ENCODE data around the gene CTNND2. TPM values are rescaled to one million over a fixed set of nuclear protein-coding genes. Genes with fewer than 3 reads are reported as not detected.
A peak's percentile ranks its signal among the peaks of the same experiment; 100 is the strongest.
"Not testable (repeated sequence)": the region's sequence is repeated elsewhere in the genome, so short reads cannot be mapped to it uniquely, and the experiment has no call there.

Gene CTNND2
- total and polyA plus RNA-seq, 4 donors = 36.5 to 183 (median 97.7) TPM

GRCh38 chr5:11851416-11851815 lies 52.8 kb downstream of the CTNND2 start:
- Histone ChIP-seq H3K36me3 (ENCODE audit: control insufficient read depth, insufficient read depth, low read length) (no peaks in the 10 kb centered on the region), H3K4me1 (ENCODE audit: control insufficient read depth, insufficient read depth, low read length) (no peaks in the 10 kb centered on the region), H3K27me3 (ENCODE audit: control insufficient read depth, insufficient read depth, low read length) (no peaks in the 10 kb centered on the region), H3K9me3 (ENCODE audit: control insufficient read depth, insufficient read depth, low read length) (no peaks in the 10 kb centered on the region), H3K27ac (ENCODE audit: low read depth, low read length) (no peak overlapping the region), H3K4me3 (ENCODE audit: low read depth, low read length) (no peak overlapping the region)
- peak in 1 of 6 donors; percentile 47 for DNase-seq (ENCODE audit: low read depth in 4 of 6, low spot score in 6 of 6)
- no CpG with 5 or more reads among the region's 2 CpGs for WGBS (ENCODE audit: insufficient coverage)

- not testable (repeated sequence) for H3K9me3 ChIP-seq (ENCODE audit: control insufficient read depth, insufficient read depth, low read length); H3K4me3 ChIP-seq (ENCODE audit: low read depth, low read length); H3K27me3 ChIP-seq (ENCODE audit: control insufficient read depth, insufficient read depth, low read length); DNase-seq (ENCODE audit: low read depth in 4 of 6, low spot score in 6 of 6); H3K36me3 ChIP-seq (ENCODE audit: control insufficient read depth, insufficient read depth, low read length); H3K4me1 ChIP-seq (ENCODE audit: control insufficient read depth, insufficient read depth, low read length); H3K27ac ChIP-seq (ENCODE audit: low read depth, low read length)
- no CpG with 5 or more reads among the region's 1 CpG for WGBS (ENCODE audit: insufficient coverage)
Observed at GRCh38 chr5:11828566-11828965, 75.7 kb downstream of the CTNND2 start.

GRCh38 chr5:11822598-11822997 lies 81.6 kb downstream of the CTNND2 start:
- no peak for DNase-seq (ENCODE audit: low read depth in 4 of 6, low spot score in 6 of 6)
- Histone ChIP-seq H3K27ac (ENCODE audit: low read depth, low read length) (no peak overlapping the region), H3K4me1 (ENCODE audit: control insufficient read depth, insufficient read depth, low read length) (no peaks in the 10 kb centered on the region), H3K36me3 (ENCODE audit: control insufficient read depth, insufficient read depth, low read length) (no peaks in the 10 kb centered on the region), H3K4me3 (ENCODE audit: low read depth, low read length) (no peak overlapping the region), H3K9me3 (ENCODE audit: control insufficient read depth, insufficient read depth, low read length) (peaks cover 1% of the 10 kb centered on the region), H3K27me3 (ENCODE audit: control insufficient read depth, insufficient read depth, low read length) (no peaks in the 10 kb centered on the region)
- WGBS (ENCODE audit: insufficient coverage) = no CpG with 5 or more reads among the region's 1 CpG

DNA sequence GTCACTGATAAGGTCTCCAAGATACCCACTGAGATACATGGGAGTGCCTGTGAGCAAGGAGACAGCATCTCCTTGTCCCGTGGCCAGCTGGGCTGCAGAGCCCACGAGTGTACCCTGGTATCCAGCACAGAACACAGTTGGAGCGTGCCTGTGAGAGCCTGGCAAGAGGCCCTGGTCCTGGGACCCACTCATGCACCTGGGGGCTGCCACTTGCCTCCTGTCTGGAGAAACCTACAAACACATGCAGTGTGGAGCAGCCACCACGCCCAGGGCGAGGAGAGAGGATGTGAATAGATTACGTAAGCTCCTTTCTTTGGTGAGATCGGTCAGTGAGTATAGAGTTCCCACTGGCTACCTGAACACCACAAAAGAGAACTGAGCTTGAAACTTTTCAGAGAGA lies 88.3 kb downstream of the CTNND2 start:
- Histone ChIP-seq H3K27ac (ENCODE audit: low read depth, low read length) (no peak overlapping the region), H3K36me3 (ENCODE audit: control insufficient read depth, insufficient read depth, low read length) (no peaks in the 10 kb centered on the region), H3K4me1 (ENCODE audit: control insufficient read depth, insufficient read depth, low read length) (no peaks in the 10 kb centered on the region), H3K9me3 (ENCODE audit: control insufficient read depth, insufficient read depth, low read length) (no peaks in the 10 kb centered on the region), H3K27me3 (ENCODE audit: control insufficient read depth, insufficient read depth, low read length) (no peaks in the 10 kb centered on the region), H3K4me3 (ENCODE audit: low read depth, low read length) (no peak overlapping the region)
- no peak for DNase-seq (ENCODE audit: low read depth in 4 of 6, low spot score in 6 of 6)
- WGBS (ENCODE audit: insufficient coverage) = 75% methylated on average over 5 of the region's 7 CpGs

- no peak for DNase-seq (ENCODE audit: low read depth in 4 of 6, low spot score in 6 of 6)
- Histone ChIP-seq H3K27me3 (ENCODE audit: control insufficient read depth, insufficient read depth, low read length) (no peaks in the 10 kb centered on the region), H3K9me3 (ENCODE audit: control insufficient read depth, insufficient read depth, low read length) (no peaks in the 10 kb centered on the region), H3K36me3 (ENCODE audit: control insufficient read depth, insufficient read depth, low read length) (no peaks in the 10 kb centered on the region), H3K27ac (ENCODE audit: low read depth, low read length) (no peak overlapping the region), H3K4me1 (ENCODE audit: control insufficient read depth, insufficient read depth, low read length) (no peaks in the 10 kb centered on the region), H3K4me3 (ENCODE audit: low read depth, low read length) (no peak overlapping the region)
- WGBS (ENCODE audit: insufficient coverage) = 80% methylated on average over 1 of the region's 3 CpGs
Observed at GRCh38 chr5:11815481-11815880, 88.8 kb downstream of the CTNND2 start.

DNA sequence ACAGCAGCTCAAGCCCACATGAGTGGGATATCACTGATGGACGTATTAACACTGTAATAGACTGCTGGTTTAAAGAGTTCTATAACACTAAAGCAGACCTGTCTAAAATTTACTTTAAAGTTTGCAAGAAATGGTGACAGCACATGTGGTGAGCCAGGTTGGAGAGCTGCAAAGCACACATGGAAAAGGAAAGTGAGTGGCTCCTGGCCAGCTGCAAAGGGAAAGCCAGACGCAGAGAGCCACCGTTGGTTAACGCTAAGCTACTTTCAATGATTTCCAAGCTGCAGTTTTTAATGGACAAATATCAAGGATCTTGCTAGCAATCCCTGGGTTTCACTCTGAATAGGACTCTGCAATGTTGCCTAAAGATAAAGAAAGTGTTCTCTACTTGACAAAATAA lies 89.9 kb downstream of the CTNND2 start:
- H3K36me3 ChIP-seq (ENCODE audit: control insufficient read depth, insufficient read depth, low read length) = no peaks in the 10 kb centered on the region
- WGBS (ENCODE audit: insufficient coverage) = 20% methylated on average over 1 of the region's 4 CpGs
- H3K4me3 ChIP-seq (ENCODE audit: low read depth, low read length) = no peak overlapping the region
- peak in 2 of 6 donors; percentile 30 to 35 for DNase-seq (ENCODE audit: low read depth in 4 of 6, low spot score in 6 of 6)
- H3K4me1 ChIP-seq (ENCODE audit: control insufficient read depth, insufficient read depth, low read length) = no peaks in the 10 kb centered on the region
- H3K27me3 ChIP-seq (ENCODE audit: control insufficient read depth, insufficient read depth, low read length) = no peaks in the 10 kb centered on the region
- H3K9me3 ChIP-seq (ENCODE audit: control insufficient read depth, insufficient read depth, low read length) = no peaks in the 10 kb centered on the region
- no peak overlapping the region for H3K27ac ChIP-seq (ENCODE audit: low read depth, low read length)

DNA sequence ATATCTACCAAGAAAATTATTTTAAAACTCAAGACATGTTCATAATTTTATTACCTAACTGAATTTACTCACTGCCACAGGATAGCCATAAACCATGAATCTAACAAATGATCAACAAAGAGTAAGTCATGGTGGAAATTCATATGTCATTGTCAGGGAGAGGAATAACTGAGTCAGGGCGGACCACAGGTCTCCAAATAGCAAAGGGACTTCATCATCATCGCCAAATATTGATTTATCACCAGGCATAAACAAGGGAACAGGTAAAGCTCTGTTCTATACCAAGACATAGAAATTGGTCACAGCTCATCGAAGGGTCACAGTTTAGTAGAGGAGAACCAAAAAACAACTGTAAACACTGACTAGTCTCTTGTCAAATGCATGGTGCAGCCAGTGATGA lies 94.8 kb downstream of the CTNND2 start:
- Histone ChIP-seq H3K36me3 (ENCODE audit: control insufficient read depth, insufficient read depth, low read length) (no peaks in the 10 kb centered on the region), H3K27ac (ENCODE audit: low read depth, low read length) (no peak overlapping the region), H3K27me3 (ENCODE audit: control insufficient read depth, insufficient read depth, low read length) (no peaks in the 10 kb centered on the region), H3K4me1 (ENCODE audit: control insufficient read depth, insufficient read depth, low read length) (no peaks in the 10 kb centered on the region), H3K9me3 (ENCODE audit: control insufficient read depth, insufficient read depth, low read length) (no peaks in the 10 kb centered on the region), H3K4me3 (ENCODE audit: low read depth, low read length) (no peak overlapping the region)
- WGBS (ENCODE audit: insufficient coverage) = no CpG with 5 or more reads among the region's 3 CpGs
- no peak for DNase-seq (ENCODE audit: low read depth in 4 of 6, low spot score in 6 of 6)

- Histone ChIP-seq H3K9me3 (ENCODE audit: control insufficient read depth, insufficient read depth, low read length) (no peaks in the 10 kb centered on the region), H3K36me3 (ENCODE audit: control insufficient read depth, insufficient read depth, low read length) (no peaks in the 10 kb centered on the region), H3K27ac (ENCODE audit: low read depth, low read length) (no peak overlapping the region), H3K4me1 (ENCODE audit: control insufficient read depth, insufficient read depth, low read length) (no peaks in the 10 kb centered on the region), H3K4me3 (ENCODE audit: low read depth, low read length) (no peak overlapping the region), H3K27me3 (ENCODE audit: control insufficient read depth, insufficient read depth, low read length) (no peaks in the 10 kb centered on the region)
- 89% methylated on average over 6 of the region's 7 CpGs for WGBS (ENCODE audit: insufficient coverage)
- no peak for DNase-seq (ENCODE audit: low read depth in 4 of 6, low spot score in 6 of 6)
Observed at GRCh38 chr5:11803436-11803835, 100.8 kb downstream of the CTNND2 start.

GRCh38 chr5:11801061-11801460 lies 103.2 kb downstream of the CTNND2 start:
- Histone ChIP-seq H3K27ac (ENCODE audit: low read depth, low read length) (no peak overlapping the region), H3K4me1 (ENCODE audit: control insufficient read depth, insufficient read depth, low read length) (no peaks in the 10 kb centered on the region), H3K4me3 (ENCODE audit: low read depth, low read length) (no peak overlapping the region), H3K27me3 (ENCODE audit: control insufficient read depth, insufficient read depth, low read length) (no peaks in the 10 kb centered on the region), H3K36me3 (ENCODE audit: control insufficient read depth, insufficient read depth, low read length) (no peaks in the 10 kb centered on the region), H3K9me3 (ENCODE audit: control insufficient read depth, insufficient read depth, low read length) (no peaks in the 10 kb centered on the region)
- WGBS (ENCODE audit: insufficient coverage) = no CpG with 5 or more reads among the region's 2 CpGs
- DNase-seq (ENCODE audit: low read depth in 4 of 6, low spot score in 6 of 6) = peak in 1 of 6 donors; percentile 31

GRCh38 chr5:11797132-11797531 lies 107.1 kb downstream of the CTNND2 start:
- DNase-seq (ENCODE audit: low read depth in 4 of 6, low spot score in 6 of 6) = peak in 3 of 6 donors; percentile 35 to 88 (median 84)
- H3K9me3 ChIP-seq (ENCODE audit: control insufficient read depth, insufficient read depth, low read length) = no peaks in the 10 kb centered on the region
- H3K4me1 ChIP-seq (ENCODE audit: control insufficient read depth, insufficient read depth, low read length) = no peaks in the 10 kb centered on the region
- H3K27ac ChIP-seq (ENCODE audit: low read depth, low read length) = no peak overlapping the region
- WGBS (ENCODE audit: insufficient coverage) = no CpG with 5 or more reads among the region's 4 CpGs
- H3K36me3 ChIP-seq (ENCODE audit: control insufficient read depth, insufficient read depth, low read length) = no peaks in the 10 kb centered on the region
- no peaks in the 10 kb centered on the region for H3K27me3 ChIP-seq (ENCODE audit: control insufficient read depth, insufficient read depth, low read length)
- no peak overlapping the region for H3K4me3 ChIP-seq (ENCODE audit: low read depth, low read length)
